HG03097 (cell line): ENCODE data around the gene SNRNP70.
"Not testable (repeated sequence)": the region's sequence is repeated elsewhere in the genome, so short reads cannot be mapped to it uniquely, and the experiment has no call there.

Source experiments
- ATAC-seq: cut with Tn5 transposase; IDR thresholded peaks from one replicate; pipeline ENCODE4 v1.9.1; 2021; ENCODE audit not compliant: unreplicated experiment, low FRiP score

SNRNP70 gene

DNA sequence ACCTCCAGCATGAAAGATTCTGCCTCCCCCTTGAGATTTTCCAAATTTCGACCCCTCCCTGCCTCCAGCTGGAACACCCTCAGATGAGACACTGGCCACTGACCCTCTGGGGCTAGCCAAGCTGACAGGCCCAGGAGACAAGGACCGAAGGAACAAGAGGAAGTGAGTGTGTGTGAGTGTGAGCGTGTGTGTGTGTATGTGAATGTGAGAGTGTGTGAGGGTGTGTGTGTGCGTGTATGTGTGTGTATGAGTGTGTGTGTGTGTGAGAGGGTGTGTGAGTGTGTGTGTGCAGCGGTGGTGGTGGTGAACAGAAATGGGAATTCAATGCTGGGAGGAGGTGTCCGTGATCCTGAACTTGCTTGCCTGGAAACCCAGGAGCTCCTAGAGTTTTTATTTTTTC, 56.1 kb downstream of the SNRNP70 start:
- ATAC-seq = no peak

DNA sequence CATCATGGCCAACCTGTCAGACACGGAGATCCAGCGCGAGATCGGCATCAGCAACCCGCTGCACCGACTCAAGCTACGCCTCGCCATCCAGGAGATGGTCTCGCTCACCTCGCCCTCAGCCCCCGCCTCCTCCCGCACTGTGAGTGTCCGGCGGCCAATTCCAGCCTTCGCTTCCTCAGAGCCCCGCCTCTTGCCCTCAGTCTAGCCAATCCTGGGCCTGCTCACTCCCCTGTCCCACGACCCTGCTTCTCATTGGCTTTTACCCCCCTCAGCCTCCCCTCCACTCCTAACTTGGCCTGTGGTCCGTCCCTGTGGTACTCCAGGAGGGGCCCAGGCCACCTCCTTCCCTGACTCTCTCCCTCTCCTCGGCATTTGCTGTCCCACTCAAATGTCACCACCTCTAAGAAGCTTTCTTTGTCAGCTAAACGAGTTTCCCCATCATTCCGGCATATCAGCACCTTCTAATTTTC, 57.6 kb downstream of the SNRNP70 start:
- ATAC-seq = no peak

DNA sequence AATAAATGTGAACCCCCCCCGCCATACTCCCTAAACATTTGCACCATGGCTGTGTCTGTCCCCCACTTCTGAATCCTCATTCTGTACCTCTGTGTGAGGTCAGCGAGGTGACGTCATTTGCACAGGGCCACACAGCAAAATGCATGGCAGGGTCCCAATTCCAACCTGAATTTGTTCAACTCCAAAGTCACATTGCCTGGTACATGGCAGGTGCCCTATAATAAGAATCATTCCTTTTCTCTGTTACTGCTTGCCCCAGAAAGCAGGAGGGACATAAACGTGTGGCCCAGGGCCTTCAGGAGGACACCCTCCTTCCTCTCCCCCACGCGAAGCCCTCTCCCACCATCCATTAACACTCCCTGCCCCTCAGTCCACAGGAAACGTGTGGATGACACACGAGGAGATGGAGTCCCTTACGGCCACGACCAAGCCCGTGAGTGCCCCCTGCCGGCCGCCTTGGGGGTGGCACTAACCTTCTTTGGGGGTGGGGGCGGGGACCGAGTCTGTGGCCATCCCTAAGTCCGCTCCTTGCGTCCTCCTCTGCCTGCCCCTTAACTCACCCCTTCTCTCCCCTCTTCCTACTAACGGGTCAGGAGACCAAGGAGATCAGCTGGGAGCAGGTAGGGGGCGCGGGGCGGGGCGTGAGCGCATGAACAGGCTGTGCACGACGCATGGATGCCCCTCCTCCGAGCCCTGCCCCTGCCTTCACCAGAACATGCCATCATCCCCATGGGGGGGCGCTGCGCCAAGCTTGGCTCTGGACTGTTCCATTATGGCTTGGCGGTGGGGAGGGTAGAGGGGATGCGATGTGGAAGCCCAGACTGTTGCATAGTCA, 60.5 kb downstream of the SNRNP70 start:
- ATAC-seq = no peak

DNA sequence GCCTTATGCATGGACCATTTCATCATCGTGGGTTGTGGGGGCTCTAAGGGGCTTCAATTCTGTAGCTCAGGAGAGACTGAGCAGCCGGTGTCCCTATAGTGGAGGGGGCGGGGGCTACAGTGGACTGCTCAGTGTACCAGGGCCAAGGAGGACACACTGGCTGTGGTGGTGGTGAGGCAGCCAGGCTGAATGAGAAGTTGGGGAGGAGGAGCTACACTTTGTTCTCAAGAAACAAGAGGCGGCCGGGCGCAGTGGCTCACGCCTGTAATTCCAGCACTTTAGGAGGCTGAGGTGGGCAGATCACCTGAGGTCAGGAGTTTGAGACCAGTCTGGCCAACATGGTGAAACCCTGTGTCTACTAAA, 61.1 kb downstream of the SNRNP70 start:
- not testable (repeated sequence) for ATAC-seq

DNA sequence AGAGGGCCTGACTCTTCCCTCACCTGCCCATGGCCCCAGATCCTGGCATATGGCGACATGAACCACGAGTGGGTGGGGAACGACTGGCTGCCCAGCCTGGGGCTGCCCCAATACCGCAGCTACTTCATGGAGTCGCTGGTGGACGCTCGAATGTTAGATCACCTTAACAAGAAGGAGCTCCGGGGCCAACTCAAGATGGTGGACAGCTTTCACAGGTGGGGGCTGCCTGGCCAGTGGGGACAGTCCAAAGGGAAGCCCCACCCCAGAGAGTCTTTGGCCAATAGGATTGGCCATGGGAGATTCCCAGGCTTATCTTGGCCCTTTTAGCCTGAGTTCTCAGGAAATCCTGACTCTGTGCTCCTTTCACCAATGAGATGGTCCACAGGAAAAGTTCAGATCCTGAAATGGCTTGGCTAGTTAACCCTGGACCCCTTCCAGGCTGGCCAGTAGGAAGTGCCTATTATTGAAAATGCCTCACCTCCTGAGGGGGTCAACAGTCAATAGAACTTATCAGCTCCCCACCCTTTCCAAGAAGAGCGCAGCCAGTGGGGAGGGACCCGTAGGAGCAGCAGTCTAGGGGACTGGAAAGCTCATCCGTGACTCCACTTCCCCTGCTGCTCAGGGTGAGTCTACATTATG, 62.9 kb downstream of the SNRNP70 start:
- no peak for ATAC-seq

DNA sequence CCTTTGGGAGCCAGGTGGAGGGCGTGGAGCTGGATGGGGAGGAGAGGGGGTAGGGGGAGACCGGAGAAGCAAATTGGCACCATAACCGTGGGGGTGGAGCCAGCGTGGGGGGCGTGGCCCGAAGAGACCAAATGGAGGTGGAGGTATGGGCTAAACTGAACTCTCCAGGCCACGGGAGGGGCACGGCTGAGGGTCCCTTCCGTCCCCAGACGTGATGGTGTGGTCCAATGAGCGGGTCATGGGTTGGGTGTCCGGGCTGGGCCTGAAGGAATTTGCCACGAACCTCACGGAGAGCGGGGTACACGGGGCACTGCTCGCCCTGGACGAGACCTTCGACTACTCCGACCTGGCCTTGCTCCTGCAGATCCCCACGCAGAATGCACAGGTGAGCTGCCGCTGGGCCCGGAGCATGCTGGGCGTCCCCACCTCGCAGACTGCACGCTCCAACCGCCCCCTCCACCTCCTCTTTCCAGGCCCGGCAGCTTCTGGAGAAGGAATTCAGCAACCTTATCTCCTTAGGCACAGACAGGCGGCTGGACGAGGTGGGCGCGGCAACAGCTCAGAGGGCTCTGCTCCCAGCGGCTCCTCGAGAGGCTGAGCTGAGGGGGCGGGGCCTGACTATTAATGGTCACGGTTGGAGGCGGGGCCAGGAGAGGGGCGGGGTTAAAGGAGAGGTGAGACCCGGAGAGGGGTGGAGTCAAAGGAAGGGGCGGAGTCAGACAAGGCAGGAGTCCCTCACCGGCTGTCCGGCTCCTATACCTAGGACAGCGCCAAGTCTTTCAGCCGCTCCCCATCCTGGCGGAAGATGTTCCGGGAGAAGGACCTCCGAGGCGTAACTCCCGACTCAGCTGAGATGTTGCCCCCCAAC, 63.8 kb downstream of the SNRNP70 start:
- no peak for ATAC-seq

DNA sequence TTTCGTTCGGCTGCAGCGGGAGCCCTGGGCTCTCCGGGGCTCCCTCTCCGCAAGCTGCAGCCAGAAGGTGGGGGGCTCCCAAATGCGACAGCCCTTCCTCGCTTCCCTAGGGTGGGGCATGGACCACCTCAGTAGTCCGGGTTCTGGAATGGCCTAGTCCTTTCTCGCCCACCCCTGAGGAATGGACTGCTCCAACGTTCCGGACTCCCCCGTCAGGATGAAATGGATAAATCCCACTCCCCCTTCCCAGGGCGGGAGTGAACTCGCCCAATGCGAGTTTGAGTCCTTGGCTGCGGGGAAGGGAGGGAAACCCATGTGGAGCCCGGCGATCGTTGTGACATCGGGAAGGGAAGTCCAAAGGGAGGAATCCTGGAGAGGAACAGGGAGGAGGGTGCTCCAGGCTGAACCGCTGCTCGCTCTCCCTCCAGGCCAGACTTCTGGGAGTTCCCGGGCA, 64.4 kb downstream of the SNRNP70 start:
- ATAC-seq = no peak

DNA sequence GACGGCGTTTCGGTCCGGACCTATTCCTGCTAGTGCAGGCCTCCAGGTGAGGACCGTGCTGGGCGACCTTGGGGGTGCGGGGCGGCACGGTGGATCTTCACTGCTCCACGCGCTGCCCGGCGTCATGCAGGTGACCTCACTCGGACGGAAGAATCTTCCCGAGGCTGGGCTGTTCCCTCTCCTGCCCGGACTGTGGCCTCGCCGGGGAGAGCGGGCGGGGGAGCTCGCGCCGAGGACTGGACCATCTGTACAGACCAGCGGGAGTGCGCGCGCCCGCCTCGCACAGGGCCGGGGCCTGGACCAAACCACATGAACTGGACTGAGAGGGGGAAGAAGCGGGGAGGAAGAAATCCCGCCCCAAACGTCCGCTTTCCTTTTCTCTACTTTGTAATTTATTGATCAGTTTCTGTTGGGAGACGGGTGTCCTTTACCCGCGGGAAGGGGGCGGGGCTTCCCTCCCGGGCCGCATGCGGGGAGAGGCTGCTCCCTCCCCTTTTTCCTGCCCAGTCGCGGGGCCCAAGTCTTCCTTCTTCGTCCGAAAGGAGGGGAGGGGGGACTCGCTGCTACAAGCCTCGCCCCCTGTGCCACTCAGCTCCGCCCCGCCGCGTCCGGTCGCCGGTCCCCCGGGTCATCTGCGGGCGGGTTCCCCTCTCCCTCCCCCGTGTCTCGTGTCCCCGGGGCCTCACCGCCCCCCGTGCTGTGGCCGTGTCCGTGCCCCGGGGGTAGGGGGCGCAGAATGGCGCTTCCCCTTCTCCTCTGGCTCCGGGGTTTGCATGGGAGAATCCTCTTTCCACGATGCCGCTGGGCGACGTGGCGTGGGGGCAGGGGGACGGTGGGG, 65.1 kb downstream of the SNRNP70 start:
- no peak for ATAC-seq

DNA sequence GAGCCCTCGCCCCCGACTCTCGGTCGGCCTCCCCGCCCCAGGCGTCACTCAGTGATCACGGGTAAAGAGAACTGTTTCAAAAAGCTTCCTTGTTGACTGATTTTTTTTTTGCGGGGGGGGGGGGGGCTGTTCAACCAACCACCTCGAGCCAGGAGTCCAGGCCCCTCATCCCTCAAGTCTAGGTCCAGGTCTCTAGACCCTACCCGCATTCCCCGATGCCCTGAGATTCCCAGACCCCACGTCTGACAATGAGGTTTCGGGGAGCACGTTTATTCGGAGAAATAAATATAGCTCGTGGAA, 65.6 kb downstream of the SNRNP70 start:
- no peak for ATAC-seq

DNA sequence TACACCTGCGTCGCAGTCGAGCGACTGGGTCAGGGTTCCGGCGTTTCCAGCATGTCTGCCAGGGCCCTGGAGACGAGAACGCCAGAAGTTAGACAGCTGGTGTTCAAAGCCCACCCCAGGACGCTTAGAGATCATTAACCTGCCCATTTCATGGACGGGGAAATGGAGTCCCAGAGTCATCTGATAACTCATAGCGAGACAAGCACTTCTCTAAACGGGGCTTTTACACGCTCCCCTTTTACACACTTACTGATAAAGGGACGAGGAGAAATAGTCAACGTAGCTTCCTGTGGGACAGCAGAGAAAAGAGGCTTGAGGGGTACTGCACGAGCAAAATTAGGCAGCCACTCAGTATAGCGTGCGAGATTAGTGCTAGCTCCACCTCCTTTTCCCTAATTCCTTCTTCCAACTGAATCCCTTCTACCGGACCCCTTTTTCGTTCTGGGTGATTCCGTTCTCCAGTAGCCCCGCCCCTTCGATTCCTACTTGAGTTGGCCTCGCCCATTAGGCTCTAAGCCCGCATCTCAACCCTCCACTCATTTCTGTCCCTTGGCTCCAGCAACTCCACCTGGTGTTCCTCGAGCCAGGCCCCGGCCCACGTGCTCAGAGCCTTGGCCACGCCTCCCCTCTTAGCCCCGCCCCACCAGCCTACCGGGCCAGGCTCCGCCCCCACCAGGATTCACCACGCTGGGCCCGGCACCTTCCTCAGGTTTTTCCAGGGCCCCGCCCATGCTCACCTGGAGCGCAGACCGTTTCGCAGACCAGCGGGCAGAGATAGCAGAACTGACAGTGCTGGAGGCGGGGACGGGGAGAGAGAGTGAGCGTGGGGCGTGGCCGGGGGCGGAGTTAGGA, 66.2 kb downstream of the SNRNP70 start:
- ATAC-seq = no peak

DNA sequence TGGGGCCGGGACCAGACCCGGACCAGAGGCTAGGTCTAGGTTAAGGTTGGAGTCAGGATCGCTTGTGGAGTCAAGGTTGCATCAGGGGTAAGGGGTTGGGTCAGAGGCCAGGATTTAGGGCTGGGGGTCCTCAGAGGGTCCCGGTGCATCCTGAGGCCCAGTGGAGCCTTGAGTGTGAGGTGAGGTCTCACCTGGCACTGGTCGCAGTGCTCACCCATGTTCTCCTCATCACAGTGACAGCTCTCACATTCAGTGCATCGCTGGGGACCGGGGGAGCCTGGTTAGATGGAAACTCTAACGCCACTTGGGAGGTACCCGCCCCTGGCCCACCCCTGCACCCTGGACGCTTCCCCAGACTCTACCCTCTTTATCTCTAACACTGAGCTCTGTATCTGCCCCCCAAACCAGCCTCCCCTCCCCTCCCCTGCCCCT, 66.9 kb downstream of the SNRNP70 start:
- no peak for ATAC-seq

DNA sequence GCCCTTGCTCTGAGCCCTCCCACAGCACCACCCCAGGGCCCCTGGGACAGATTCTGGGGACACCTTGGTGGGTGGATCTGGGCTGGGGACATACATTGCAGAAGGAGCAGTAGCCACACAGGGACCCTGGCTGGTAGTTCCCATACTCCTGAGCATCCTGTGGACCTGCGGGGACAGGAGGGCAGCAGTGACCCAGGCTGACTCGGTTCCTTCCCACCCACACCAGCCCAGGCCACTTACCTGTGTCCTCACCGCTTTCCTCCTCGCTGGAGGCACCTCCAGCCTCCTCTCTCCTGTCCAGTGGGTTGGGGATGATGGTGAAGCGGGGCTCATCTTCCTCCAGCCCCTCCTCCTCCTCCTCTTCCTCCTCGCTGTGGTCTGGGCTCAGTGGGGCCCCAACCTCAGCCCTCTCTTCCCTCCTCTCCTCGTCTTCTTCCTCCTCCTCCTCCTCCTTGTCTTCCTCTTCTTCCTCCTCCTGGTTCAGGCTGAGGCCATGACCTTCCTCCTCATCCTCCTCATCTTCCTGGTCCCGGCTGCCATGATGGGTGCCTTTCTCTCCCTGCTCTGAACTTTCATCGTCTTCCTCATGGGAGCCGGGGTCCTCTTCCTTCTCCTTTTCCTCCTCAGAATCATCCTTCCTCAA, 68.0 kb downstream of the SNRNP70 start:
- ATAC-seq = no peak

DNA sequence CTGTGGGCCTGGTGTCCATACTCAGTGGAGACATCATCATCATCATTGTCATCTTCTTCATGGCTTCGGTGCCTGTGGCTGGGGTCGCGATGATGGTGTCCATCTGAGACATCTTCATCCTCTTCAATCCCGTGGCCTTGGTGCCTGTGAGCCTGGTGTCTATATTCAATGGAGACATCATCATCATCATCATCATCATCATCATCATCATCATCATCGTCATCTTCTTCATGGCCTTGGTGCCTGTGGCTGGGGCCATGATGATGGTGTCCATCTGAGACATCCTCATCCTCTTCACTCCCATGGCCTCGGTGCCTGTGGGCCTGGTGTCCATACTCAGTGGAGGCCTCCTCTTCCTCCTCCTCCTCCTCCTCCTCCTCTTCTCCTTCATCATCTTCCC, 69.0 kb downstream of the SNRNP70 start:
- no peak for ATAC-seq

DNA sequence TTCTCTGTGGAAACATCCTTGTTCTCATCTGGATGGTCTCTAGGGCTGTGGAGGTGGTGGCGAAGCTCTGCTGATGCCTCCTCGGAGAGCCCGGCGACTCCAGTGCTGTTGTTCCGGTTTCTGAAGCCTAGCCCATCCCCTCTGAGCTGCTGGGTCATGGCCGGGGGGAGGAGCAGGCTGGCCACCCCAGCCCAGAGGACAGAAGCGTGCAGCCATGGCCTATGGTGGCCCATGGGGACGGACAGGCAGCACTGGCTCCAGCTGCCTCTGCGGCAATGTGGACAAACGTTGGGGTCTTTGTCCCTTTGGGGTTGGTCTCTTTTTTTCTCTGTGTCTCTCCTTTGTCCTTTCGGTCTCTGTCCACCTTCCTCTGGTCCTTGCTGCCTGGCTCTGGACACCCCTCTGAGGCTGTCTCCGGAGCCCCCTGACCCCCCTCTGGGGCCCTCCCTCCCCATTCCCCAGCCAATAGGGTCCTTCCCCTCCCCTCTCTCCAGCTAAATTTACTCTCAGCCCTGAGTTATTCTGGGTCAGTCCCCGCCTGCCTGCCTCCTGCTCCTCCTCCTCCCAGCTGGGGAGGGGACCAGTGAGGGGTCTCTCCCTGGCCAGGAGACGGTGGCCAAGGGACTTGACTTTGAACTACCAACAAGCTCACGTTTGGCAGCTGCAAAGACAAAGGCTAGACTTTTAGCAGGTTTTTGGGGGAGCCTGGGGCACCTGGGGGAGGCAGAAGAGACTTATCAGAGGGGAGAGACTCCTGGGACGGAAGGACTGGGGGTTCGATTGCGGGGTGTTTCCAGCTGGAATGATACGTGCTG, 70.0 kb downstream of the SNRNP70 start, which contains the start of gene HRC:
HRC (minus strand) TSS at position 392 of the 815 bp plus-strand sequence; CDS start at position 233, 159 bp downstream.
- no peak for ATAC-seq

DNA sequence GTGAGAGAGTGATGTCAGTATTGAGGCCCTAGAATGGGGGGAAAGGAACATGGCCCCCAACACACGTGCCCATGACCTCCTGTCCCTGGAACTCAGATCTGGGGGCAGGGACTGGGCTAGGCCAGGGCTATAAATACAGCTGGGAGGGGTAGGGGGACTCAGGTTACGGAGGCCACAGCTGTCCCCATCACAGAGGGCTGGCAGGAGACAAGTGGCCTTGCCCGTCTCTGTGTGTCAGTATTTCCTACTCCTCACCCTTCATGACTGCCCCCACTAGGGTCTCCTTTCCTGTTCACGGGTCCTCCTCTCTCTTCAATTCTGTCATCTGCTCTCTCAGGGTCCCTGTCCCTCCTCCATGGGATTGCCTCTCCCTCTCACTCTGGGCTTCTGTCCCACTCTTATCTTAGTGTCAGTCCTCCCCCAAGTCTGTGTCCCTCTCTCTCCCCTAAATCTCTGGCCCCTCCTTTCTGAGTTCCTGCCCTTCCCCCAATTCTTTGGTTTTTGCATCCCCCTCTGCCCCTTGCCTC, 70.6 kb downstream of the SNRNP70 start:
- ATAC-seq = no peak

DNA sequence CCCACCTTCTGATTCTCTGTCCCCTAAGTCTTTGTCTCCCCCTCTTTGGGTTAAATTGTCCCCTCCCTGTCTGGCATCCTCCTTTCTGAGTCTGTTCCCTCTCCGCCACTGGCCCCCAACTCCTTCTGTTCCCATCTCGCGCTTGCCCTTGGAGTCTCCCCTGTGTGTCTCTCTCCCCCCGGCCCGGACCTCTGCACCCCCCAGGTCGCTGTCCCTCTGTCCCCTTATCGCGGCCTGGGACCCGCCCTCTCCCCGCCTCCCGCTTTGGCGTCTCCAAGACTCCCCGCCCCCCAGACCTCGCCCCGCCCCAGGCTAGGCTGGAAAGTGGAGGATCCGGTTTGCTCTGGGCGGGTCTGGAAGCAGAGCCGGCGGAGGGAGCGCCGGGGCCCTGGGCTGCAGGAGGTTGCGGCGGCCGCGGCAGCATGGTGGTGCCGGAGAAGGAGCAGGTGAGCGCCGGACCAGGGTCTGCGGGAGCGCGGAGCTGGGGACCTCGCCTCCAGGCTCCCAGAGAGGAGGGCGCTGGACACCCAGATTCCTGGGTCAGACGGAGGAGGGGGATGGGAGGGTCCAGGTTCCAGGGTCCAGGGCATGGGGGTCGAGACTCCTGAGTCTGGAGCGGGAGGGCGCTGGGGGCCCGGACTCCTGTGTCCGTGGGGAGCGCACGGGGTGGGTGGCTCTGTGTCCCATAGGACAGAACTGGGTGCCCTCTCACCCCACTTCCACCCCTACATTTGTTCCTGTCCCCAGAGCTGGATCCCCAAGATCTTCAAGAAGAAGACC, 72.4 kb downstream of the SNRNP70 start, which contains the start of gene TRPM4:
TRPM4 (plus strand) TSS at position 348 of the 780 bp plus-strand sequence; CDS start at position 423, 75 bp downstream.
- no peak for ATAC-seq
